HEK293 (cell line): ENCODE data around the gene F2R.

Source experiments
- CTCF ChIP-seq: fragments of 450-650 bp; formaldehyde crosslinking; IDR thresholded peaks from 2 replicates; pipeline ENCODE4 v1.5.1; 2016; ENCODE audit warnings: missing biosample characterization, missing genetic modification characterization
- GFI1B ChIP-seq: fragments of 450-650 bp; formaldehyde crosslinking; IDR thresholded peaks from 2 replicates; pipeline ENCODE4 v1.5.1; 2016; ENCODE audit warnings: missing biosample characterization, missing genetic modification characterization
- TCF7L2 ChIP-seq: IDR thresholded peaks from 2 replicates; pipeline ENCODE4 v1.6.1; 2011; ENCODE audit warnings: low read depth, mild to moderate bottlenecking, inconsistent platforms, low read length, moderate library complexity, borderline replicate concordance
- ZBTB7A ChIP-seq: fragments of 450-650 bp; formaldehyde crosslinking; IDR thresholded peaks from 2 replicates; pipeline ENCODE4 v1.5.1; 2016; ENCODE audit warnings: low read depth, missing biosample characterization, missing genetic modification characterization
- ZNF112 ChIP-seq: fragments of 450-650 bp; formaldehyde crosslinking; IDR thresholded peaks from 2 replicates; pipeline ENCODE4 v1.5.0; 2017; ENCODE audit warnings: missing biosample characterization, missing genetic modification characterization
- ZNF18 ChIP-seq: fragments of 450-650 bp; formaldehyde crosslinking; IDR thresholded peaks from 2 replicates; pipeline ENCODE4 v1.5.1; 2016; ENCODE audit warnings: missing biosample characterization, missing genetic modification characterization
- ZNF19 ChIP-seq: fragments of 450-650 bp; formaldehyde crosslinking; IDR thresholded peaks from 2 replicates; pipeline ENCODE4; 2016; ENCODE audit warnings: missing biosample characterization, missing genetic modification characterization, low read depth
- ZNF513 ChIP-seq: fragments of 450-650 bp; IDR thresholded peaks from 2 replicates; pipeline ENCODE4 v1.5.1; 2018; ENCODE audit warnings: missing biosample characterization, missing genetic modification characterization
- ZNF544 ChIP-seq: fragments of 450-650 bp; formaldehyde crosslinking; IDR thresholded peaks from 2 replicates; pipeline ENCODE4 v1.5.0; 2017; ENCODE audit warnings: missing biosample characterization, missing genetic modification characterization
- ZNF639 ChIP-seq: fragments of 450-650 bp; formaldehyde crosslinking; IDR thresholded peaks from 2 replicates; pipeline ENCODE4 v1.5.1; 2016; ENCODE audit warnings: missing biosample characterization, missing genetic modification characterization
- ZXDB ChIP-seq: fragments of 450-650 bp; formaldehyde crosslinking; IDR thresholded peaks from 2 replicates; pipeline ENCODE4 v1.5.1; 2016; ENCODE audit warnings: missing biosample characterization, missing genetic modification characterization
- TF ChIP-seq, protein P1 (sequence below): fragments of 450-650 bp; formaldehyde crosslinking; IDR thresholded peaks from 2 replicates; pipeline ENCODE4 v1.5.1; 2016; ENCODE audit warnings: missing biosample characterization, missing genetic modification characterization
- TF ChIP-seq, protein P2 (sequence below): fragments of 450-650 bp; formaldehyde crosslinking; IDR thresholded peaks from 2 replicates; pipeline ENCODE4 v1.5.1; 2017; ENCODE audit warnings: missing biosample characterization, missing genetic modification characterization
- TF ChIP-seq, protein P3 (sequence below): fragments of 450-650 bp; formaldehyde crosslinking; IDR thresholded peaks from 2 replicates; pipeline ENCODE4 v1.5.1; 2017; ENCODE audit warnings: missing biosample characterization, missing genetic modification characterization

- no peak for TF ChIP-seq ZXDB (tag by site-specific recombination)
- no peak for TF ChIP-seq CTCF (tag by site-specific recombination)
- no peak for TF ChIP-seq ZBTB7A (tag by site-specific recombination)
- TF ChIP-seq, protein P1, sequence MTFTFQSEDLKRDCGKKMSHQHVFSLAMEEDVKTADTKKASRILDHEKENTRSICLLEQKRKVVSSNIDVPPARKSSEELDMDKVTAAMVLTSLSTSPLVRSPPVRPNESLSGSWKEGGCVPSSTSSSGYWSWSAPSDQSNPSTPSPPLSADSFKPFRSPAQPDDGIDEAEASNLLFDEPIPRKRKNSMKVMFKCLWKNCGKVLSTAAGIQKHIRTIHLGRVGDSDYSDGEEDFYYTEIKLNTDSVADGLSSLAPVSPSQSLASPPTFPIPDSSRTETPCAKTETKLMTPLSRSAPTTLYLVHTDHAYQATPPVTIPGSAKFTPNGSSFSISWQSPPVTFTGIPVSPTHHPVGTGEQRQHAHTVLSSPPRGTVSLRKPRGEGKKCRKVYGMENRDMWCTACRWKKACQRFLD (tag by site-specific recombination): no peak
- TF ChIP-seq ZNF544: no peak
- no peak for TF ChIP-seq ZNF513 (tag by site-specific recombination)
- TF ChIP-seq GFI1B (tag by site-specific recombination): no peak
- no peak for TF ChIP-seq ZNF19
- TF ChIP-seq, protein P2, sequence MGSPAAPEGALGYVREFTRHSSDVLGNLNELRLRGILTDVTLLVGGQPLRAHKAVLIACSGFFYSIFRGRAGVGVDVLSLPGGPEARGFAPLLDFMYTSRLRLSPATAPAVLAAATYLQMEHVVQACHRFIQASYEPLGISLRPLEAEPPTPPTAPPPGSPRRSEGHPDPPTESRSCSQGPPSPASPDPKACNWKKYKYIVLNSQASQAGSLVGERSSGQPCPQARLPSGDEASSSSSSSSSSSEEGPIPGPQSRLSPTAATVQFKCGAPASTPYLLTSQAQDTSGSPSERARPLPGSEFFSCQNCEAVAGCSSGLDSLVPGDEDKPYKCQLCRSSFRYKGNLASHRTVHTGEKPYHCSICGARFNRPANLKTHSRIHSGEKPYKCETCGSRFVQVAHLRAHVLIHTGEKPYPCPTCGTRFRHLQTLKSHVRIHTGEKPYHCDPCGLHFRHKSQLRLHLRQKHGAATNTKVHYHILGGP (tag by site-specific recombination): no peak
- TF ChIP-seq ZNF18 (tag by site-specific recombination): no peak
- TF ChIP-seq ZNF112: no peak
- TF ChIP-seq, protein P3, sequence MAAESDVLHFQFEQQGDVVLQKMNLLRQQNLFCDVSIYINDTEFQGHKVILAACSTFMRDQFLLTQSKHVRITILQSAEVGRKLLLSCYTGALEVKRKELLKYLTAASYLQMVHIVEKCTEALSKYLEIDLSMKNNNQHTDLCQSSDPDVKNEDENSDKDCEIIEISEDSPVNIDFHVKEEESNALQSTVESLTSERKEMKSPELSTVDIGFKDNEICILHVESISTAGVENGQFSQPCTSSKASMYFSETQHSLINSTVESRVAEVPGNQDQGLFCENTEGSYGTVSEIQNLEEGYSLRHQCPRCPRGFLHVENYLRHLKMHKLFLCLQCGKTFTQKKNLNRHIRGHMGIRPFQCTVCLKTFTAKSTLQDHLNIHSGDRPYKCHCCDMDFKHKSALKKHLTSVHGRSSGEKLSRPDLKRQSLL (tag by site-specific recombination): no peak
- TF ChIP-seq ZNF639 (tag by site-specific recombination): no peak
- no peak for TF ChIP-seq TCF7L2
Observed at GRCh38 chr5:76700571-76700970, 15.4 kb upstream of the F2R start.
